ENCODE measurements around the gene GLRX.

GRCh38 chr5:95861864-95862561 is 39.5 kb upstream of the GLRX start:
- TF ChIP-seq CTCF (IDR thresholded peaks at IDR 0.05) (no peak), POLR2A (IDR thresholded peaks at IDR 0.05) (no peak)
